HG02973 (cell line): ENCODE data around the gene POU2F2.

Experiments
- ATAC-seq: cut with Tn5 transposase; IDR thresholded peaks from one replicate; pipeline ENCODE4 v1.9.1; 2021; ENCODE audit warnings: moderate library complexity; ENCODE audit not compliant: unreplicated experiment

POU2F2 gene

GRCh38 chr19:42132030-42132628 is at the start of gene POU2F2:
Gene POU2F2, minus strand, starts transcription at chr19:42132446. Its CDS starts 35 bp downstream, at chr19:42132411.
- no peak for ATAC-seq

DNA sequence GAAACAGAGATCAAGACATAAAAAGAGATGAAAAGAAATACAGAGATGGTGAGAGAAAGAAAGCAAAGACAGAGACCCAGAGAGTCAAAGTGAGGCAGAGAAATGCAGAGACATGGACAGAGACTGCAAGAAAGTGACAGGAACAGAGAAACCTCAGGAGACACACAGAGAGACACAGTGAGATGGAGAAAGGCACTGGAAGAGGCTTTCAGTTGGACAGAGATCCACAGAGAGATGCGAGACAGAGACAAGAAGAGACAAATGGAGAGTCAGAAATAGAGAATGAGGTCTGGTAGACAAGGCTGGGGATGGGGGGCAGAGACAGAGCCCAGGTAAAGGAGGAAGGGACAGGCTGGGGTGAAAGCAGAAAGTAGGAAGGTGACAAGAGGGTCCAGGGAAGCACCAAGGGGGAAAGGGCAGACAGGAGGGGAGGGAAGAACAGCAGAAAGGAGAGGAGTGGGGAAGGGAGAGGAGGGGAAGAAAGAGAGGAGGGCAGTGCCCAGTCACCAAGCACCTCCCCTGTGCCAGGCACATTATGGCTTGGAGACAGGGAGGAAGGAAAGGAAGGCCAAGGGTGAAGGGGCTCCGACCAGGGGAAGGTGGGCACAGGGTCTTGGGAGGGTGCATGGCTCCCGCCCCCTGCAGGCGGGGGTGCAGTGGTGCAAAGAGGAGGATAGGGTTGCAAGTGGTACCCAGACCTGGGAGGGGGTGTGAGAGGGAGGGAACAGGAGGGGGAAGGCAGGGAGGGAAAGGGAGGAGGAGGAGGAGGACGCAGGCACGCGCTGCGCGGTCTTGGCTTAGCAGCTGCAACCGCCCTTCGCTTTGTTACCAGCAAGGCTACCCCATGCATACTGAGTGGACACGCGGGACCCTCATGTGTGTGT is 46.8 kb upstream of the POU2F2 start:
- no peak for ATAC-seq

DNA sequence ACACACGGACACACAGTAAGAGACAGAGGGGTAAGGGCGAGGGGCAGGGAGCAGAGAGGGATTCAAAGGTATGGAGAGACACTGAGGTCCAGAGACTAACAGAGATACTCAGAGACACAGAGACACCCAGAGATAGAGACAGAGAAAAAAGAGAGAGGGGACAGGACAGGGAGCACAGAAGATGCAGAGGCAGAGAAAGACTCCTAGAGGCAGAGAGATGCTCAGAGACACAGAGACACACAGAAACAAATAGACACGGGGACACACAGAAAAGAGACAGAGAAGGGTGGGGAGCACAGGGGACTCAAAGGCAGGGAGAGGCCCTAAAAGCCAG is 45.4 kb upstream of the POU2F2 start:
- ATAC-seq = no peak

- no peak for ATAC-seq
These were observed 44.9 kb upstream of the POU2F2 start for GRCh38 chr19:42176990-42177685.

DNA sequence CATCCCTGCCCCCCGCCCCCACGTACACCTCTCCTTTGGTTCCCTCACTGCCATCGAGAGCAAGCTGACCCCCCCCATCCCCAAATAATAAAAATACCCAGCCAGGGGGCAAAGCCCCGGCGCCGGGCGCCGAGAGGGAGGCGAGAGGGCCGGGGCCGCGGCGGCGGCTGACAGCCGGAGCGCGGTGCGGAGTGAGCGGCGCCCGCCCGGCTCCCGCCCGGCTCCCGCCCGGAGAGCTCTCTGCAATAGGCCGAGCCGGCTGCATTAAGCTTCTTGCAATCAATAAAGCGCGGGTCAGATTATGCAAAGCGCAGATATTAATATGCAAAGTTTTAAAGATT is 44.4 kb upstream of the POU2F2 start:
- no peak for ATAC-seq

DNA sequence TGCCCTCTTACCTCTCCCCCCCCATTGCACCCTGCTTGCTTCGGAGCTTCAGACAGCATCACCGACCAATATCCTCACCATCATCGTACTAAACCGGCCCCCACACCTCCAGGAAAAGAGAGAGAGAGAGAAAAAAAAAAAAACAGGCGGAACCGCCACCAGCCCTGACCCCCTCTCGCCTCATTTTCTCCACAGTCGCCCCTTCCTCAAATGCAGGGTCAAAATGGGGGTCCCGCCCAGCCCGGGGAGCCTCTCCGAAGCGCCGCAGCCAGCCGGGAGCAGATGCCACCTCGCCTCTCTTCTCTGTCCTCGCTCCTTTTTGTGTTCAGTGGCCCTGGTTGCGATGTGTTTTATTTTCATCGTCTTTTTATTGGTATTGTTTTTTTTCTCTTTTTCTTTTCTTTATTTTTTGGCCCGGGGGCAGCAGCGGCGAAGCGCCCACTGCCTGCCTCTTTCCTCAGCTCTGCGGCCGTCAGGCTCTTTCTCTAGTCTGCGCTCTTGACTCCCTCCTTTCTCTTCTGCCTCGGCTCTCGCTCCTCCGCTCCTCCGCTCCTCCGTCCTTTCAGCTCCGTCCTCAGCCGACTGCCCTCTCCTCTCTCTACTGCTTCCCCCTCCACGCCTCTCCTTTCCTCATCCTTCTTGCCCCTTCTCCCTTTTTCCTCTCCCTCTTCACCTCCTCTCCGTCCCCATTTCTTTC is 43.9 kb upstream of the POU2F2 start:
- no peak for ATAC-seq

- ATAC-seq = no peak
These were observed 42.9 kb upstream of the POU2F2 start for GRCh38 chr19:42174958-42175734.

GRCh38 chr19:42174188-42174587 is 41.9 kb upstream of the POU2F2 start:
- ATAC-seq = no peak

GRCh38 chr19:42173695-42174094 is 41.4 kb upstream of the POU2F2 start:
- ATAC-seq = no peak

DNA sequence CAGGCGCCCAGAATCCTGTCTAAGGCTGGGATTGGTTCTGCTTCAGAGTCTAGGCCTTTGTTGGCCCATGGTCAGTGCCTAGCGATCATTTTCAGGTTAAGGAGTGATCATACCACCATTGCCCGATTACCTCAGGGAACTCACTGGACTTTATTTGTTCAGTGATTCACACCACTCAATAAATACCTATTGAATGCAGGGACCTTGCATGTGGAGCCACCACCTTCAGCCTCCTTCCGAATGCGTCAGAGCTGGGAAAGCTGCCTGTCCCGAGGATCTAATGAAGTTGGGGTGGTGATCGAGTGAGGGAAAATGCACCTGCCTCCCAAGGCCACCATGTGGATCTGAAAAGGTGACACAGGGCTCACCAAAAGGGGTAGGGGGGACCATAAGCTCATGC is 40.0 kb upstream of the POU2F2 start:
- no peak for ATAC-seq

DNA sequence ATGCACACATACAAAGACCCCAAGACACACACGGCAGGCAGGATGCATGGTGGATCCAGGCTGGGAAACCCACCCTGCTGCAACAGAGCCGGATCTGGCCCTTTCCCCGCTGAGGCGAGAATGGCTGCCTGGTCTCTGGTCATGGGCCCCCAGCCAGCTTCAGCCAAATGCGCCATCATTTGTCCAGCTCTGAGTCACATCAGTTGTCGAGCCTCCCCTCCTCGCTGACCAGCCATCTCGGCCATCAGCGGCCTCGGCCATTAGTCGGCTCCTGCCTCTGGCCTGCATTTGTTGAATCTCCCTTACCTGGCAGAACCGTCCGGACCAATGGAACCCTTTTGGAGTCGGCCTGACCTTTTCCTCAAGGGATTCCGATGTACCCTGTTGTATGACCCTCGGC is 38.5 kb upstream of the POU2F2 start:
- ATAC-seq = no peak

GRCh38 chr19:42169486-42170413 is 37.5 kb upstream of the POU2F2 start:
- no peak for ATAC-seq

- ATAC-seq = no peak
These were observed 36.0 kb upstream of the POU2F2 start for GRCh38 chr19:42168206-42168605.

DNA sequence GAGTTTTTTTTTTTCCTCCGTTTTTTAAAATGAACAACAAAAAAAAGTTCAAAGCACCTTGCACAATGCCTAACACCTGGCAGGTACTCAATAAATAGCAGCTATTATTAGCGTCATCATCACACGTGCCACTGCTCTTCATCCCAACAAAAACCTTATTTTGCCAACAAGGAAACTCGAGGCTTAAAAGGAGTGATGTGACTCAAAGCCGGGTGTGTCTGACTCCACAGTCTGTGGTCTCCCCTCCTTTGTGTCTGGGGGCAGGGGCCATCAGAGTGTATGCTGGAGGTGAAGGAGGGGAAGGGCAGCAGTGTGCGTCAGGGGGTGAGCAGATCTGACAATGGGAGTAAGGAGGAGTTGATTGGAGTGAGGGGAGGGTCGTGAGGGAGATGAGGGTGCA is 34.1 kb upstream of the POU2F2 start:
- no peak for ATAC-seq

DNA sequence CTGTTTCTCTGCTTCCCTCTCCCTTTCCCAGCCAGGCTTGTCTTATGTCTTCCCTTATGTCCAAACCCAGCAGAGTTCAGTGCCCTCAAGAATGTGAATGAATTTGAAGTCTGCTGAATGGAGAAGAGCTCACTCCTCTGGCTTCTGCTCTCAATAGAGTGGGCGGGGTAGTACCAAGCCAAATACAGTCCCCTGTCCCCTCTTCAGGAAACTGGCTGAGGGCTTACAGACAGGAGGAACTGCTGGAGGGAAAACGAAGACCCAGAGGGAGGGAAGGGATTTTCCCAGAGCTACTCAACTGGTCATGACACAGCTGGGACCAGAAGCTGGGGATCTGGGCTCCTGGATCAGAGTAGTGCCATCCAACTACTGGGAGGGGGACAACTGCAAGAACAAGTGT is 32.9 kb upstream of the POU2F2 start:
- ATAC-seq = no peak

GRCh38 chr19:42161616-42162263 is 29.5 kb upstream of the POU2F2 start:
- ATAC-seq = no peak

- ATAC-seq = no peak
These were observed 27.7 kb upstream of the POU2F2 start for GRCh38 chr19:42159942-42160341.

GRCh38 chr19:42158926-42159325 is 26.7 kb upstream of the POU2F2 start:
- no peak for ATAC-seq

DNA sequence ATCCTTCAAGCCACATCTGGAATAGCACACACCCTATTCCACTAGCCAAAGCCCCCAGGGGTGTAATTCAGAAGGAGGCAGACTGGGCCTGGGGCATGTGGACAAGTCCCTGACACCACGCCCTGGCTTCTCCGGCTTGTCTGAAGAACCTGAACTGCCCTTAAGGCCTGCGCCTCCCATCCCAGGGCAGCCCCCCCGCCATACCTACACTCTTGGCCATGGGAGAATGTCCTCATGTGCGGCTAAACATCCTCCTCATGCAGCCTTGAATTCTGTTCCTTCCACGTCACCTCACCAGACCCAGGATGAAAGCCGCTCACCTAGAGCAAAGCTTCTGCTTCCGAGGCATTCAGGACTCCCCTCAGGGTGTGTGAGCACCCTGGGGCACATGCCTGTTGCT is 24.3 kb upstream of the POU2F2 start:
- ATAC-seq = no peak
